ENCODE results near the gene SCAMP4.

The SCAMP4 gene

GRCh38 chr19:1942078-1942933 is 37.1 kb downstream of the SCAMP4 start:
- Histone ChIP-seq H4K8ac (ENCODE audit: low read depth, low read length) (no peak overlapping the region), H3K18ac (ENCODE audit: low read length) (peak overlapping the region; percentile 65), H2AK5ac (ENCODE audit: low read length) (peak overlapping the region; percentile 95), H3K36me3 (ENCODE audit: control insufficient read depth, insufficient read depth, low read length) (no peaks in the 10 kb centered on the region), H3K4me3 (ENCODE audit: low read length) (peak overlapping the region; percentile 99), H3K4me1 (ENCODE audit: control insufficient read depth, low read depth, low read length) (peaks cover 4% of the 10 kb centered on the region), H2BK15ac (replicated peaks; ENCODE audit: low read depth) (no peak overlapping the region), H3K79me2 (ENCODE audit: control insufficient read depth, insufficient read depth, low read length) (peaks cover 47% of the 10 kb centered on the region), H3K23ac (ENCODE audit: low read length) (peak overlapping the region; percentile 97), H3K79me1 (ENCODE audit: low read length) (peaks cover 8% of the 10 kb centered on the region), H3K56ac (ENCODE audit: low read length) (peak overlapping the region; percentile 99), H3K4me2 (ENCODE audit: low read length) (peak overlapping the region; percentile 98), H3K27ac (ENCODE audit: low read depth, low read length) (peak overlapping the region; percentile 96), H3K4ac (ENCODE audit: low read depth, low read length) (no peak overlapping the region), H3K9ac (ENCODE audit: low read length) (peak overlapping the region; percentile 99), H3K27me3 (ENCODE audit: insufficient read depth, low read length, poor library complexity) (no peaks in the 10 kb centered on the region), H2BK5ac (ENCODE audit: low read length) (peak overlapping the region; percentile 57), H4K5ac (ENCODE audit: low read length) (no peak overlapping the region), H2BK120ac (ENCODE audit: low read depth, low read length) (no peak overlapping the region)
- DNase-seq = peak; percentile 93
- no CpG with 5 or more reads among the region's 40 CpGs for WGBS (ENCODE audit: extremely low coverage, insufficient coverage, low lambda C conversion rate)

GRCh38 chr19:1942934-1943555 is 37.8 kb downstream of the SCAMP4 start:
- H3K4ac ChIP-seq (ENCODE audit: low read depth, low read length) = no peak overlapping the region
- H3K36me3 ChIP-seq (ENCODE audit: control insufficient read depth, insufficient read depth, low read length) = no peaks in the 10 kb centered on the region
- no peak overlapping the region for H2AK5ac ChIP-seq (ENCODE audit: low read length)
- H3K27ac ChIP-seq (ENCODE audit: low read depth, low read length) = no peak overlapping the region
- H3K23ac ChIP-seq (ENCODE audit: low read length) = peak overlapping the region; percentile 94
- H2BK120ac ChIP-seq (ENCODE audit: low read depth, low read length) = no peak overlapping the region
- peak overlapping the region; percentile 99 for H3K56ac ChIP-seq (ENCODE audit: low read length)
- H2BK15ac ChIP-seq (replicated peaks; ENCODE audit: low read depth) = no peak overlapping the region
- WGBS (ENCODE audit: extremely low coverage, insufficient coverage, low lambda C conversion rate) = no CpG with 5 or more reads among the region's 21 CpGs
- H3K18ac ChIP-seq (ENCODE audit: low read length) = no peak overlapping the region
- DNase-seq = no peak
- H3K79me1 ChIP-seq (ENCODE audit: low read length) = peaks cover 11% of the 10 kb centered on the region
- no peaks in the 10 kb centered on the region for H3K27me3 ChIP-seq (ENCODE audit: insufficient read depth, low read length, poor library complexity)
- H4K8ac ChIP-seq (ENCODE audit: low read depth, low read length) = no peak overlapping the region
- no peak overlapping the region for H2BK5ac ChIP-seq (ENCODE audit: low read length)
- peaks cover 55% of the 10 kb centered on the region for H3K79me2 ChIP-seq (ENCODE audit: control insufficient read depth, insufficient read depth, low read length)
- H3K4me2 ChIP-seq (ENCODE audit: low read length) = peak overlapping the region; percentile 98
- peak overlapping the region; percentile 99 for H3K4me3 ChIP-seq (ENCODE audit: low read length)
- H3K9ac ChIP-seq (ENCODE audit: low read length) = peak overlapping the region; percentile 99
- no peak overlapping the region for H4K5ac ChIP-seq (ENCODE audit: low read length)
- H3K4me1 ChIP-seq (ENCODE audit: control insufficient read depth, low read depth, low read length) = peaks cover 4% of the 10 kb centered on the region

GRCh38 chr19:1943661-1944087 is 38.5 kb downstream of the SCAMP4 start:
- no peak overlapping the region for H3K4me3 ChIP-seq (ENCODE audit: low read length)
- peaks cover 58% of the 10 kb centered on the region for H3K79me2 ChIP-seq (ENCODE audit: control insufficient read depth, insufficient read depth, low read length)
- no peak overlapping the region for H3K18ac ChIP-seq (ENCODE audit: low read length)
- H3K4ac ChIP-seq (ENCODE audit: low read depth, low read length) = no peak overlapping the region
- H4K5ac ChIP-seq (ENCODE audit: low read length) = no peak overlapping the region
- no peak overlapping the region for H2BK15ac ChIP-seq (replicated peaks; ENCODE audit: low read depth)
- no peak overlapping the region for H2BK5ac ChIP-seq (ENCODE audit: low read length)
- H2BK120ac ChIP-seq (ENCODE audit: low read depth, low read length) = no peak overlapping the region
- DNase-seq = no peak
- no peak overlapping the region for H3K27ac ChIP-seq (ENCODE audit: low read depth, low read length)
- H4K8ac ChIP-seq (ENCODE audit: low read depth, low read length) = no peak overlapping the region
- no peaks in the 10 kb centered on the region for H3K36me3 ChIP-seq (ENCODE audit: control insufficient read depth, insufficient read depth, low read length)
- no CpG with 5 or more reads among the region's 22 CpGs for WGBS (ENCODE audit: extremely low coverage, insufficient coverage, low lambda C conversion rate)
- H3K23ac ChIP-seq (ENCODE audit: low read length) = no peak overlapping the region
- H3K4me1 ChIP-seq (ENCODE audit: control insufficient read depth, low read depth, low read length) = peaks cover 4% of the 10 kb centered on the region
- H3K4me2 ChIP-seq (ENCODE audit: low read length) = no peak overlapping the region
- no peak overlapping the region for H2AK5ac ChIP-seq (ENCODE audit: low read length)
- peaks cover 13% of the 10 kb centered on the region for H3K79me1 ChIP-seq (ENCODE audit: low read length)
- H3K9ac ChIP-seq (ENCODE audit: low read length) = peak overlapping the region; percentile 26
- H3K56ac ChIP-seq (ENCODE audit: low read length) = peak overlapping the region; percentile 38
- H3K27me3 ChIP-seq (ENCODE audit: insufficient read depth, low read length, poor library complexity) = no peaks in the 10 kb centered on the region

DNA sequence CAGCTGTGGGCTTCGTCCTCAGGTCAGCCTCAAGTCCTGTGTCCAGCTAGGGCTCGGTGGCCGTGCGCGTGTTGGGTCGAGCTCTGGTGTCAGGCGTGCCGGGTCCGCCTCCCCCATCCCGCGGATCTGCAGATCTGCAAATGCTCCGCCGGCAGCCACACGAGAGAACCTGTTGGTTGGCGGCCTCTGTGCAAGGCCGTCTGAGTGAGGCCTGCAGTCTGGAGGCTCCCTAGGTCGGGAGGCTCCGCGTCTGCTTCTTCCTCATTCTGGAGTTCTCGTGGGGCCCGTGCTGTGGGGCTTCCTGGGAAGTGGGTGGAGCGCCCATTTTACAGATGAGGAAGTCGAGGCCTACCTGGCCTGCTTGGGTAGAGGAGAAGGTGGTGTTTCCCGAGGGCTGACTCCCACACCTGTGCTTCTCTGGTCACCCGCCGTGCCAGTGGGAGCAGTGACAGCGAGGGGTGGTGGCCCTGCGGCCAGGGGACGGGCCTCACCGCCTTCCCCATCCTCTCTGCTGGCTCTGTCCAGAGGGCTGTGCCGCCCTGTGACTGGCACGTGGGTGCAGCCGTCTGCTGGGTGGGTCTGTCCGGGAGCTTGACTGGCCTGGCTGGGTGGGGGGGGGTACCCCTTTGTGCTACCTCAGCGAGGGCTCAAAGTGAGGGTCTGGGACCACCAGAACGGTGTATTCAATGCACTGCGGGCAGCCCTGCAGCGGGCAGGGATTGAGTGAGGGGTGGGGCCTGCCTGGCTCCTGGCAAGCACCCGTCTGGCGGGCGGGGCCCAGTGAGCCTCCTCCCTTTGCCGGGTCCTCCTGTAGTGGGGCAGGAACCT is 39.1 kb downstream of the SCAMP4 start:
- Histone ChIP-seq H3K79me2 (ENCODE audit: control insufficient read depth, insufficient read depth, low read length) (peaks cover 64% of the 10 kb centered on the region), H2BK15ac (replicated peaks; ENCODE audit: low read depth) (no peak overlapping the region), H3K23ac (ENCODE audit: low read length) (no peak overlapping the region), H4K8ac (ENCODE audit: low read depth, low read length) (no peak overlapping the region), H2AK5ac (ENCODE audit: low read length) (no peak overlapping the region), H3K36me3 (ENCODE audit: control insufficient read depth, insufficient read depth, low read length) (no peaks in the 10 kb centered on the region), H3K18ac (ENCODE audit: low read length) (no peak overlapping the region), H3K4me3 (ENCODE audit: low read length) (no peak overlapping the region), H3K4me1 (ENCODE audit: control insufficient read depth, low read depth, low read length) (peaks cover 4% of the 10 kb centered on the region), H3K27me3 (ENCODE audit: insufficient read depth, low read length, poor library complexity) (no peaks in the 10 kb centered on the region), H2BK5ac (ENCODE audit: low read length) (no peak overlapping the region), H3K4me2 (ENCODE audit: low read length) (no peak overlapping the region), H2BK120ac (ENCODE audit: low read depth, low read length) (no peak overlapping the region), H3K79me1 (ENCODE audit: low read length) (peaks cover 15% of the 10 kb centered on the region), H4K5ac (ENCODE audit: low read length) (no peak overlapping the region), H3K56ac (ENCODE audit: low read length) (no peak overlapping the region), H3K9ac (ENCODE audit: low read length) (no peak overlapping the region), H3K27ac (ENCODE audit: low read depth, low read length) (no peak overlapping the region), H3K4ac (ENCODE audit: low read depth, low read length) (no peak overlapping the region)
- no peak for DNase-seq
- no CpG with 5 or more reads among the region's 42 CpGs for WGBS (ENCODE audit: extremely low coverage, insufficient coverage, low lambda C conversion rate)

DNA sequence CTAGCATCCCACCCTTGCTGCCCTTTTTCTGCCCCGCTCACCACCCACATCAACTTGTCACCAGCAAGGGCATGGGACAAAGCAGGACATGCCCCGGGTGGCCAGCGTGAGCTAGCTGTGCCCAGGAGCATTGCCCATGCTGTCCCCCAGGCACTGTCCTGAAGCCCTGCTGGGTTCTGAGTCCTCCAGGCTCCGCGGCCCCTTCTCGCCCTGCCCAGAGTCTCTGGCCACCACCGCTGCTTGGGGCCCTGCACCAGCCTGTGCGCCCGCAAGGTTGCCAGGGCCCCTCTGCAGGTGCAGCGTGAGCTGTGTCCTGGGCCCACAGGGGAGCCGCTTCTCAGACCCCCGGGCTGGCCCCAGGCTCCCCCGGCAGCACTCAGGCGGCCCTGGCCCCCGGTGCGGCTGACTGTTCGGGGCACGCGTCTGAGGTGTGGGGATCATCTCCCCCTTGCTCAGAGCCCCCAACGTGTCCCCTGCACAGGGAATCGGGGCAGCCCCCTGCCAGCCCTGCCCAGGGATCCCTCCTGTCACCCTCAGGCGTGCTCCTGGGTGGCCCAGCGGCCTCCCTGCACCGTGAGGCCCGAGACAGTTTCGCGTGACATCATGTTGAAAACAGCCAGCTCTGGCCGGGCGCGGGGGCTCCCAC is 39.8 kb downstream of the SCAMP4 start:
- H3K36me3 ChIP-seq (ENCODE audit: control insufficient read depth, insufficient read depth, low read length) = no peaks in the 10 kb centered on the region
- H3K79me1 ChIP-seq (ENCODE audit: low read length) = peaks cover 18% of the 10 kb centered on the region
- no peak overlapping the region for H3K27ac ChIP-seq (ENCODE audit: low read depth, low read length)
- H3K23ac ChIP-seq (ENCODE audit: low read length) = no peak overlapping the region
- H2BK120ac ChIP-seq (ENCODE audit: low read depth, low read length) = no peak overlapping the region
- H4K5ac ChIP-seq (ENCODE audit: low read length) = no peak overlapping the region
- WGBS (ENCODE audit: extremely low coverage, insufficient coverage, low lambda C conversion rate) = no CpG with 5 or more reads among the region's 30 CpGs
- H3K18ac ChIP-seq (ENCODE audit: low read length) = no peak overlapping the region
- H2AK5ac ChIP-seq (ENCODE audit: low read length) = no peak overlapping the region
- no peaks in the 10 kb centered on the region for H3K27me3 ChIP-seq (ENCODE audit: insufficient read depth, low read length, poor library complexity)
- H3K4me3 ChIP-seq (ENCODE audit: low read length) = no peak overlapping the region
- no peak overlapping the region for H3K4me2 ChIP-seq (ENCODE audit: low read length)
- H3K79me2 ChIP-seq (ENCODE audit: control insufficient read depth, insufficient read depth, low read length) = peaks cover 70% of the 10 kb centered on the region
- peaks cover 4% of the 10 kb centered on the region for H3K4me1 ChIP-seq (ENCODE audit: control insufficient read depth, low read depth, low read length)
- H3K9ac ChIP-seq (ENCODE audit: low read length) = no peak overlapping the region
- H3K56ac ChIP-seq (ENCODE audit: low read length) = no peak overlapping the region
- H3K4ac ChIP-seq (ENCODE audit: low read depth, low read length) = no peak overlapping the region
- no peak overlapping the region for H4K8ac ChIP-seq (ENCODE audit: low read depth, low read length)
- H2BK5ac ChIP-seq (ENCODE audit: low read length) = no peak overlapping the region
- DNase-seq = no peak
- no peak overlapping the region for H2BK15ac ChIP-seq (replicated peaks; ENCODE audit: low read depth)
